ENCODE data around the gene LRRC7.

Gene LRRC7

DNA sequence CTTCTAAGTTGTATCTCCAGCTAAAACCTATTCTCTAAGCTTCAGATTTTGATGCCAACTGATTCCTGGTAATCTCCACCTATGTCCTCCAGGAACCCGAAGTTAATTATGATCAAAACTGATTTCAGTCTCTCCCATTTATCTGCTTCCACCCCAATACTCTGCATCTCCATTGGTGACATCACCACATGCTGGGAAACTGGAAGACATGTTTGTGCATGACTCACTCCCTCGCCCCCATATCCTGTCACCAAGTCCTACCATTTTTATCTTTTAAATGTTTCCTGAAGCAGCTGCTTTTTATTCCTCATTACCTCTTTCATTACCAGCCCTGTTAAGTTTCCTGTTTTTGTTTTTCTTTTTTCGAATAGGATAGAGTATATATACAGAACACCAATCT, 409.2 kb downstream of the LRRC7 start:
- DNase-seq (ENCODE audit: low read depth) = peak; percentile 29

DNA sequence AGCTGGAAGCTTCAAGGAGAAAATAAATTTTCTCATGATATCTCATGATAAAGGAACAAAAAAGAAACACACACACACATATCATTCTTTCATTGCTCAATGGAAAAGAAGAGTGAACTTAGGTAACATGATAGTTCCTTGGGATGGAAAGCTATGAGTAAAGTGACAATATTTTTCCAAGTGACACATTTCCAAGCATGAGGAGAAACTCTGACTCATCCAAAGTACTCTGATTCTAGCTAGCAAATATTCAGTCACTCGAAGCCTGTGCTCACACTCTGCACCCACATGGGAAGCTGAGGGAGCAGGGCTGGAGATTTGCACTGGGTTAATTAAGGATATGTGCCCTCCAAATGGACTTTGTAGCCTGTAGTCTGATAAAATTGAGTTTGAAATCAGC, 415.3 kb downstream of the LRRC7 start:
- no peak for DNase-seq (ENCODE audit: low read depth)

- DNase-seq (ENCODE audit: low read depth) = no peak
Observed at GRCh38 chr1:69985376-69985775, 417.7 kb downstream of the LRRC7 start.

GRCh38 chr1:69985901-69986439, 418.2 kb downstream of the LRRC7 start:
- no peak for DNase-seq (ENCODE audit: low read depth)

DNA sequence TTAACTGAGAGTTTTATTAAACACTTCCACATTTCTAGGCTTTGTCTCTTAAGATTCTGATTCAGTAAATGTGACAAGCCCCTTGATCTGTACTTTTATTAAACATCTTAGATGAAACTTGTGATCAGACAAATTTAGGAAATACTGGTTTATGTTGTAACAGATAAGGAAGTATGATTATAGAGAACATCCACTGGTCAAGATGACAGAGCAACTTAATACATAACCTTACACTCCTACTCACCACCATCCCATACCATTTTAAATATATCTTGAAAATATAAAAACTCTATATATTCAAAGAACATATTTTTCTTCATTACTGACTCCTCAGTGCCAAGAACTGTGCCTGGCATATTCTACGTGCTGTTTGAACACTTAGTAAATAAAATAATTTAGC, 420.2 kb downstream of the LRRC7 start:
- DNase-seq (ENCODE audit: low read depth) = no peak

DNA sequence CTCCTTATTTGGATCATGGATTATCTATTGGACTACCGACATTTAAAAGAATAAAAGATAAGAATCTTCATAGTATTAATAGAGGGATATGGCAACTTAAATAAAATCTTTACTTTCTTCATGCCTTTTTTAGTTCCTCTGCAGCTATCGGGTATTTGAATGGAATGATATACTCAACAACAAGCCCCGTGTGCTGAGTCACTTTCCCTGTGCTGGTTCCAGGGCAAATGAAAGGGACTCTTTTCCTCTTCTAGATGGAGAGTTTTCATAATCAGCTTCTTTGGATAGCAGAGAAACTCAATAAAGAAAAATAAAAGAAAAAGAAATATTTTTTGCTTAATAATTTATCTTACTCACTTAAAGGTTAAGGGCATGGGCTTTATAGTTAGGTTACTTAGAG, 423.9 kb downstream of the LRRC7 start:
- no peak for DNase-seq (ENCODE audit: low read depth)

GRCh38 chr1:69992594-69992993, 424.9 kb downstream of the LRRC7 start:
- no peak for DNase-seq (ENCODE audit: low read depth)

- no peak for DNase-seq (ENCODE audit: low read depth)
Observed at GRCh38 chr1:69993810-69994209, 426.1 kb downstream of the LRRC7 start.

GRCh38 chr1:69994241-69994640, 426.5 kb downstream of the LRRC7 start:
- DNase-seq (ENCODE audit: low read depth) = no peak

DNA sequence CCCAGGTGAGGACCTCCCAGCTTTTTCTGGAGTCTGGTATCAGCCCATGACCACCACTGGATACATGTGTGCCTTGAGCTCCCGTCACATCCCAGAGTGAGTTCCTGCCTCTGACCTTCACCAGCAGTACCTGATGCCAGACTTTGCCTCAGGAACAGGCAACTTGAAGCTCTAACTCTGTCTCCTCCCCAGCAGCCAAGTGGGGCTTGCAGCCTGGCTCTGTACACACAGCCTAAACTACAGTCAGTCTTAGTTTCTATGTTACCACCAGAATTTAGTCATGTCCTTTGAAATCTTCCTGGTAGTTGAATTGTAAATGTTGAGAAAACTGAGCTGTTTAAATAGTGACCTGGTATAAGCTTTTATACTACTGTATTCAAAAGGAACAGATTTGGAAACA, 431.1 kb downstream of the LRRC7 start:
- no peak for DNase-seq (ENCODE audit: low read depth)

GRCh38 chr1:70003211-70003908, 435.6 kb downstream of the LRRC7 start:
- peak; percentile 9 for DNase-seq (ENCODE audit: low read depth)

DNA sequence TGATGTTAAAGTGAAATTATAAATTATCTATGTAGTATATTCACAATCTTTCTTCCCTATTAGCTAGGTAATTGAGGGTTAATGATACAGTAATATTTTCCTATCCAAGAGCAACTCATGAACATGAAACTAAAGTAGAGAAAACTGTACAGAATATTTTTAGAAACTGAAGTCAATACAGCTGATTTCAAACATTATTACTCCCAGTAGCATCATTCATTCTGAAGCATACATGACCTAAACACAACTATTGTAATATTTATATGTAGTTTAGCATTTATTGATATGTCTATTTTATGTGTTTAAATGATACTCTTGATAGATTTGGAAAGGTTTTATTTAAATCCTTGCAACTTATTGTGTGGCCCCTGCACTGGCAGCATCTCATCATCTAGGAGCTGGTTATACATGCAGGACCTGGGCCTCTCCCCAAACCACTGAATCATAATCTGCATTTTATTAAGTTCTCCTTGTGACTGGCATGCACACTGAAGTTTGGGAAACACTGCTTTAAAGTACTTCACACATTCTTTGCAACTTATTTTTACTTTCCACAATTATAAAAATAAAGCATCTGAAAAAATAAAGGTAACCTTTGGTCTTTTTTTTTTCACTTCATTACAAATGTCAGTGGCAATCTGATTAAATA, 437.8 kb downstream of the LRRC7 start:
- DNase-seq (ENCODE audit: low read depth) = no peak

DNA sequence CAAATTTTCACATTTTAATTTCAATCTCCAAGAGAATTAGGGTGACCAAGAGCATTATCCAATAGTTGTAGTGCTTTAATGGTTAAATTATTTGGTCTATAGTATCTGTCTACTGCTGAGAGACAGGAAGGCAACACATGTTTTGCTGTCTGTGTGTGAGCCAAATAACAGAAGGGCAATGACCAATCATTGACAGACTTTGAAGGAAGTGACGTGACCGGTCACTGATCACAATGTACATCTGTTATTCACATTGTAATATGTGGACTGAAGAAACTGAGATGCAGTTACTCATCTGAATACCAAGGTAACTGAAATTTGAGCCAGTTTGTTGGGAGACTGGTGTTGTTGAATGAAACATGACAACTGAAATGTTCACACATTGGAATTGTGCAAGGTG, 440.9 kb downstream of the LRRC7 start:
- DNase-seq (ENCODE audit: low read depth) = no peak

DNA sequence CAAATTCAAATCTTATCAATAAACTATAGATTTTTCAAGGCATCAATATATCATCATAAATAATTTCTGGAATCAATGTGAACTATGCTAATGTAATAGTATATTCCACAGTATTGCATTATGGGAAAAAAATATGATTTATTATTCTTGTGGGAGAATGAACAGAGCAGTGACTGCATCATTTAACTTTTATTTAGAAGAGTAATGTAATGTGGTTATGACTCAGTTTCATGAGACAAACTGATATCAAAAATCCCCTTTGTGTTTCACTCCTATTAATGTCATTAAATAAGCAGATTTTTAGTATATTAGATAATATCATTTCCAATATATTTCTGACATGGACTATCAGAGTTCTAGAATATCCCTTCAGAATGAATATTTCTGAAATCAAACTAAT, 450.0 kb downstream of the LRRC7 start:
- DNase-seq (ENCODE audit: low read depth) = peak; percentile 25

DNA sequence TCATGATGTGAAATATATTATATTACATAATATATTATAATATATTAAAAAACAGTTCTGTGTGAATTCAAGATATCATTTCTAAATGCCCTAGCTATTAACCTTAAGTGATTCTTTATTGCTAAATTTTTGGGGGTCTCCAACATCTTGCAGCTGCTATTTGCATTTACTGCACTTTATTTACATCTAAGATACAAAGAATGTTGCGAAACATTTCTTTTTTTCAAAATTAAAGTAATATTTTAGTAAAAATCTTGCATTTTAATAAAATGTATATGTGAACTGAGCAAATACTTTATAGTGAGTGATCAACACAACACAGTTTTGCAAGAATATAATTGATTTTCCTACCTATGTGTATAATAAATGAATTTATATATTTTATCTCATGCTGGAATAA, 456.6 kb downstream of the LRRC7 start:
- no peak for DNase-seq (ENCODE audit: low read depth)

GRCh38 chr1:70025052-70025451, 457.3 kb downstream of the LRRC7 start:
- DNase-seq (ENCODE audit: low read depth) = no peak

- no peak for DNase-seq (ENCODE audit: low read depth)
Observed at GRCh38 chr1:70025846-70026245, 458.1 kb downstream of the LRRC7 start.

DNA sequence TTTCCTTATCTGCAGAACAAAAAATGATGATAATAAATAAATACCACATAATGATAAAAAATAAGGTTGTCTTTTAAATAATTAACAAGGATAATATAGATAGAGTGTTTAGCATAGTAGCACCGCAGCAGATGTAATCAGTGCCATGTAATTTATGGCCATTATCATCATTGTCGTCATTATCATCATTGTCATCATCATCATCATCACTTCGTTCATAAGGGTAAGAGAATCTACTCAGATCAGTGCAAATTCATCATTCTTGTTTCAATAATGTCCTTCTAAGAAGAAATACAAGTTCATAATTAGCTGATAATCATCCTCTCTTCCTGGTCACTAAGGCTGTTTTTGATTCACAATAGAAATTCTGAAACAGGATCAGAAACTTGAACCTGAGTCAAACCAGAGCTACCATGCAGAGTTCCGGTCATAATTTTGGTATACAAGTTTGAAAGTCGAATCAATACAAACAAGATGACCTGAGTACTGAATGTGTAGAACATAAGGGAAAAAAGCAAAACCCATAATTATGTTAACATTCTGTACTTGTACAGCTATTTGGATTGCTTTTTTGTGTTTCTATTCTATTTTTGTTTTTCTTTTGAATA, 465.6 kb downstream of the LRRC7 start:
- DNase-seq (ENCODE audit: low read depth) = no peak

DNA sequence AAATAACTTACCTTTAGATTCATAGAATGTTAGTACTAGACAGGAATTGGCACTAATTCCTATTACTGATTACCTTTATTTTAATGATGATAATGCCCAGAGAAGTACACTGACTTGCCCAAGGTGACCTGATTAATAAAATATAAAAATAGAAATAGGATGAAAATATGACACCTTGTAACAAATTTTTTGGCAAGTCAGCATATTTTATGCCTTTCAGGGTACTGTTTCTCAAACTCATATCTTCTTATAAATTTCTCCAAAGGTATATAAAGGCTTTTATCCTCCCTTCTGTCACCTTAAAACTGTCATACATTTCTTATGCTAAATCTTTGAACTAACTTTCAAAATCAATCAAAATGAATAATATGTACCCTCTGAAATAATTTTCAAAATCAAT, 466.2 kb downstream of the LRRC7 start:
- DNase-seq (ENCODE audit: low read depth) = no peak

DNA sequence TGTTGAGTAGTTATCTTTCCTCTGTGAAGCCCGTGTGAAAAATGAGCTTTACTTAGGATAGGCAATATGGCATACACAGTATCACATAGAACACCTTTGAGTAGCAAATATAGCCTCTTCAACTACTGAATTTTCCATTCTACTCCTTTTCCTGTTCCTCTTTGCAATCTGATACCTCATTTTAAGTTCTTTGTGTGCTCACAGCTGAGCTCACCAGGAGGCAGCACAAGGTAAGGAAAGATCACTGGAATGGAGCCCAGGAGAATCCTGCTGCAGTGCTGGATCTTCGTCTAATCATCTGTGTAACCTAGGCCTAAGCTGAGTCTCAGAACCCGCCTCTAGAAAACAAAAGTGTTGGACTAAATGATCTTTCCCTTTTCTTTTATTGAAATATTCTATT, 466.7 kb downstream of the LRRC7 start:
- DNase-seq (ENCODE audit: low read depth) = peak; percentile 67

DNA sequence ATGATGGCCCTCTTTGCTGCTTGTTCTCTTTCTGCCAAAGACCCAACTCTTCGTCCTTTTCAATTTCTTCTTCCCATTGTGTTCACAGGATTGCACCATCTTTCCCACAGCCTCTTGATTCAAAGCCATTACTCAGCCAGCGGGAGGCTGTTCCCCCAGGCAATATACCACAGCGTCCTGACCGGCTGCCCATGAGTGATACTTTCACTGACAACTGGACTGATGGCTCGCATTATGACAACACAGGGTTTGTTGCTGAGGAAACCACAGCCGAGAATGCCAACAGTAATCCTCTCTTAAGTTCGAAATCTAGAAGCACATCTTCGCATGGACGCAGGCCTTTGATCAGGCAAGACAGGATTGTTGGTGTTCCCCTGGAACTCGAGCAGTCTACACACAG, 470.3 kb downstream of the LRRC7 start:
- DNase-seq (ENCODE audit: low read depth) = peak; percentile 86

GRCh38 chr1:70039485-70039884, 471.8 kb downstream of the LRRC7 start:
- DNase-seq (ENCODE audit: low read depth) = peak; percentile 33

DNA sequence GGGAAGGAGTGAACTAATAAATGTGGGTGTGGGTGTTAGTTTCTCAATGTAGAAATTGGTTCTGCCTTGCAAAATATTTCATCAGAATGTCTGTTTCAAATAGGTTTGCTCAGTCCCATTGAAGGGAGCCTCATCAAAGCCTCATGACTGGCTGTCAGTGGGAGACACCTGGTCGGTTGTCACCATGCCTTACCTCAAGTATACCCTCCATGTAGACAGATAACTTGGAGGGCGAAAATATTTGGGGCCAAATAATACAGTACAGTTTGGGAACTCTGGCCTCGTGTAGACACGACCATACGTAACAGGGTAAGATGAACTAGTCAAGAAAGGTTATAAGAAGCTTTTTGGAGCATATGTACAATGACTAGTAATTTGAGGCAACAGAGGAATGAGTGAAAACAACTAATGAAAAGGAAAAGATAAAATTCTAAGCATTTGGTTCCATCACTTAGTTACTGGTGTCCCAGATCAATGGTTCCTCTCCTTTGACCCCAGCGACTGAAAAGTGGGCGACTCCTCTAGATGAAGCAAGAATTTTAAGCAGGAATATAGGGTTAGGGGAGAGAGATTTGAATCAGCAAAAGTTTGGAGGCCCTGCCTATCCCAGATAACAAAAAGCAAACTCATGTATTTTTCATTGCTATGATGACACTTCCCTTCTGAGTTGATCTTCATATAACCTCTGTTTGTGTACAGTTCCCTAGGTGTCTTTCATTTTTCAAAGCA, 473.8 kb downstream of the LRRC7 start:
- no peak for DNase-seq (ENCODE audit: low read depth)

All from amniotic epithelial cell (primary cell).